ENCODE results near the gene CDS2.

CDS2 gene

GRCh38 chr20:5181958-5182357, 55.1 kb downstream of the CDS2 start:
- DNase-seq = no peak

GRCh38 chr20:5182615-5183254, 55.9 kb downstream of the CDS2 start:
- no peak for DNase-seq

- DNase-seq = no peak
These were observed 57.1 kb downstream of the CDS2 start for GRCh38 chr20:5183731-5184474.

- no peak for DNase-seq
These were observed 57.9 kb downstream of the CDS2 start for GRCh38 chr20:5184684-5185083.

GRCh38 chr20:5187122-5187521, 60.3 kb downstream of the CDS2 start:
- DNase-seq = no peak

GRCh38 chr20:5188736-5189135, 61.9 kb downstream of the CDS2 start:
- no peak for DNase-seq

- no peak for DNase-seq
These were observed 63.1 kb downstream of the CDS2 start for GRCh38 chr20:5189917-5190316.

GRCh38 chr20:5190444-5190843, 63.6 kb downstream of the CDS2 start:
- no peak for DNase-seq

- peak in 10 of 14 donors; percentile 23 to 72 (median 35) for DNase-seq
These were observed 65.2 kb downstream of the CDS2 start for GRCh38 chr20:5191829-5192569.

GRCh38 chr20:5192570-5193431, 66.0 kb downstream of the CDS2 start:
- no peak for DNase-seq

GRCh38 chr20:5195655-5196054, 68.8 kb downstream of the CDS2 start:
- no peak for DNase-seq

GRCh38 chr20:5196149-5196548, 69.3 kb downstream of the CDS2 start:
- no peak for DNase-seq

- no peak for DNase-seq
These were observed 70.5 kb downstream of the CDS2 start for GRCh38 chr20:5197270-5197827.

- peak in 3 of 14 donors; percentile 18 to 53 (median 26) for DNase-seq
These were observed 71.2 kb downstream of the CDS2 start for GRCh38 chr20:5197847-5198650.

GRCh38 chr20:5198651-5198924, 71.8 kb downstream of the CDS2 start:
- peak in 1 of 14 donors; percentile 53 for DNase-seq

- no peak for DNase-seq
These were observed 76.6 kb downstream of the CDS2 start for GRCh38 chr20:5203380-5203779.

- DNase-seq = peak in 12 of 14 donors; percentile 18 to 71 (median 52)
These were observed 78.8 kb downstream of the CDS2 start for GRCh38 chr20:5205348-5206210.

GRCh38 chr20:5207138-5207537, 80.3 kb downstream of the CDS2 start:
- DNase-seq = no peak

GRCh38 chr20:5211803-5212714, 85.3 kb downstream of the CDS2 start:
- no peak for DNase-seq
